ENCODE results near the gene TEX26. TPM values are rescaled to one million over a fixed set of nuclear protein-coding genes. Genes with fewer than 3 reads are reported as not detected.
A peak's percentile ranks its signal among the peaks of the same experiment; 100 is the strongest.

Gene TEX26
- total and polyA plus RNA-seq, 2 of the 4 experiments (the other 2 are of a cell fraction), result not detected

GRCh38 chr13:30892966-30893365 is 39.5 kb upstream of the TEX26 start:
- CTCF ChIA-PET, result interaction anchor here (0.7 to 1.2 kb wide), 3 partner anchors 11 to 27 kb away, joined by 3 to 4 read pairs (median 3); no protein-coding TSS in a partner anchor
- Histone ChIP-seq H3K4me2 (ENCODE audit: low read depth, low read length) (no peak overlapping the region), H3K18ac (ENCODE audit: low read depth, low read length) (no peak overlapping the region; the same call in 1 of the 2 replicates), H3K9me1 (ENCODE audit: insufficient read depth, low read length) (peaks cover 11% of the 10 kb centered on the region), H3K79me1 (ENCODE audit: low read depth in 1 of 2, low read length in 2 of 2) (peaks cover 0 to 5% of the 10 kb centered on the region in 2 experiments; a peak in 1 of 4 replicates), H3K14ac (replicated peaks; ENCODE audit: low read depth, low read length) (no peak overlapping the region; the same call in 1 of the 2 replicates), H2AFZ (replicated peaks; ENCODE audit: low read length, poor library complexity) (peak overlapping the region; percentile 34), H3K9ac (ENCODE audit: low read depth, low read length) (no peak overlapping the region), H4K8ac (ENCODE audit: low read depth in 2 of 2, low read length in 2 of 2) (no peak overlapping the region), H3K4me1 (ENCODE audit: control insufficient read depth, insufficient read depth, low read length) (peaks cover 13% of the 10 kb centered on the region), H3K23ac (ENCODE audit: low read depth, low read length) (no peak overlapping the region), H2AK5ac (ENCODE audit: low read depth, low read length) (no peak overlapping the region), H3K56ac (ENCODE audit: extremely low read depth, insufficient read depth, low read length) (no peak overlapping the region), H3K36me3 (ENCODE audit: control insufficient read depth, insufficient read depth, low read length) (no peaks in the 10 kb centered on the region), H2BK20ac (ENCODE audit: low read depth, low read length) (0 out of 2 replicates have a peak overlapping the region, but pooled peaks have one; percentile 37), H3K9me3 (ENCODE audit: control insufficient read depth, insufficient read depth, low read length) (peaks cover 2% of the 10 kb centered on the region; the same call in 1 of the 2 replicates), H3K27me3 (ENCODE audit: control insufficient read depth, insufficient read depth, low read length) (no peaks in the 10 kb centered on the region), H2BK15ac (ENCODE audit: low read depth, low read length) (peak overlapping the region; percentile 34; the same call in 1 of the 3 replicates), H2BK120ac (ENCODE audit: low read depth, low read length) (0 out of 2 replicates have a peak overlapping the region, but pooled peaks have one; percentile 10), H4K20me1 (ENCODE audit: insufficient read depth, low read length) (no peaks in the 10 kb centered on the region), H3K4ac (ENCODE audit: low read depth, low read length) (no peak overlapping the region), H4K91ac (ENCODE audit: insufficient read depth, low read depth, low read length) (0 out of 2 replicates have a peak overlapping the region, but pooled peaks have one; percentile 32), H2BK5ac (ENCODE audit: low read depth, low read length, poor library complexity, severe bottlenecking) (no peak overlapping the region), H2AK9ac (replicated peaks; ENCODE audit: low read depth, low read length, poor library complexity) (peak overlapping the region; percentile 46), H4K5ac (ENCODE audit: low read depth, low read length) (no peak overlapping the region; the same call in 1 of the 2 replicates), H3K27ac (ENCODE audit: insufficient read depth, low read length) (no peak overlapping the region), H3K4me3 (ENCODE audit: insufficient read depth, low read depth, low read length) (no peak overlapping the region)
- BruUV-seq (replicated peaks), result no TSS peak
- intact Hi-C loops (cut with micrococcal nuclease) (no loop called here), dilution Hi-C loops (cut with HindIII; ENCODE audit: low sequenced_read_pairs, unreplicated experiment) (no loop called here), in situ Hi-C loops (cut with MboI; ENCODE audit: low sequenced_read_pairs) (no loop called here)
- WGBS, 2 experiments (ENCODE audit: extremely low coverage in 2 of 2, insufficient read length in 1 of 2), result no CpG with 5 or more reads among the region's 6 CpGs
- peak; percentile 45 for ATAC-seq (ENCODE audit: low read depth)
- POLR2A ChIA-PET (ENCODE audit: unreplicated experiment), result no interaction called here
- no peak for TF ChIP-seq CHD1 (IDR thresholded peaks at IDR 0.05; ENCODE audit: low read depth, low read length)
- TF ChIP-seq CTCF (conservative IDR thresholded peaks at IDR 0.05; ENCODE audit: low read depth, low read length), result peak; percentile 54
- peak; percentile 3; the same call in 1 of the 2 replicates for TF ChIP-seq RAD21 (IDR thresholded peaks at IDR 0.05; ENCODE audit: low read length)
- DNase-seq, result peak; percentile 48

All from IMR-90 (cell line).